Measurements from ENCODE around the gene TAS2R60. TPM values are rescaled to one million over a fixed set of nuclear protein-coding genes. Genes with fewer than 3 reads are reported as not detected.
A peak's percentile ranks its signal among the peaks of the same experiment; 100 is the strongest.

Gene TAS2R60
- total and polyA plus RNA-seq, 9 of the 15 experiments (the other 6 are each of a cell fraction or from before 2014, with no cell fraction given) = 0.08 TPM; not detected in 8

- H3K79me2 ChIP-seq (ENCODE audit: control insufficient read depth, insufficient read depth, low read length) = no peaks in the 10 kb centered on the region
- ChIA-PET POLR2A (interaction anchor here (0.6 to 10.7 kb wide), 4 partner anchors 15 to 73 kb away, joined by 3 to 131 read pairs (median 5); no protein-coding TSS in a partner anchor), CTCF (ENCODE audit: low intra/inter-chr PET ratio) (no interaction called here)
- in situ Hi-C loops (cut with MboI) (no loop called here), intact Hi-C loops (cut with micrococcal nuclease) (no loop called here)
- no peak overlapping the region for H3K4me3 ChIP-seq
- H3K27ac ChIP-seq (ENCODE audit: extremely low read depth, low read depth, low read length) = no peak overlapping the region
- BruUV-seq (replicated peaks) = no TSS peak
- 42% methylated on average over 14 of the region's 20 CpGs for WGBS (ENCODE audit: insufficient coverage, low coverage, missing lambda C conversion rate)
- H3K9ac ChIP-seq (ENCODE audit: insufficient read depth in 1 of 2, low read depth in 2 of 2, low read length in 2 of 2) = peak overlapping the region in 1 of 2 experiments; percentile 17; a peak in 1 of 4 replicates
- peaks cover 0 to 7% of the 10 kb centered on the region in 2 experiments; a peak in 4 of 5 replicates for H3K4me1 ChIP-seq (replicated peaks in 1 of 2; ENCODE audit: control insufficient read depth in 2 of 2, insufficient read depth in 2 of 2, low read length in 2 of 2)
- 0 out of 2 replicates have a peak, but pooled peaks cover 3% of the 10 kb centered on the region for H4K20me1 ChIP-seq (replicated peaks; ENCODE audit: control insufficient read depth, insufficient read depth, low read length)
- no peak overlapping the region for H3K4me2 ChIP-seq (ENCODE audit: insufficient read depth, low read length)
- no peaks in the 10 kb centered on the region for H3K9me1 ChIP-seq (ENCODE audit: control insufficient read depth, insufficient read depth, low read length)
- FAIRE-seq (no peak), ATAC-seq (no peak), DNase-seq (ENCODE audit: extremely low read depth in 1 of 4, low spot score in 3 of 4) (no peak)
- H3K9me3 ChIP-seq (replicated peaks; ENCODE audit: control insufficient read depth, insufficient read depth, low read depth, low read length) = no peaks in the 10 kb centered on the region
- H3K36me3 ChIP-seq (ENCODE audit: control insufficient read depth, insufficient read depth, low read length) = no peaks in the 10 kb centered on the region
- TF ChIP-seq PTBP1 (IDR thresholded peaks at IDR 0.05; ENCODE audit: low read depth, low read length) (no peak), MEF2D (tag; conservative IDR thresholded peaks at IDR 0.05; ENCODE audit: low read depth) (no peak), RNF2 (IDR thresholded peaks at IDR 0.05) (no peak), ZNF589 (CRISPR knock-in tag; IDR thresholded peaks at IDR 0.05; ENCODE audit: low read depth) (no peak), HINFP (tag; conservative IDR thresholded peaks at IDR 0.05; ENCODE audit: low read depth) (no peak), ARHGAP35 (IDR thresholded peaks at IDR 0.05; ENCODE audit: partially characterized antibody) (no peak), OTX1 (CRISPR knock-in tag; IDR thresholded peaks at IDR 0.05) (no peak), DMBX1 (CRISPR knock-in tag; IDR thresholded peaks at IDR 0.05; ENCODE audit: borderline replicate concordance) (no peak), ZNF354B (CRISPR knock-in tag; IDR thresholded peaks at IDR 0.05) (no peak), ZNF766 (CRISPR knock-in tag; conservative IDR thresholded peaks at IDR 0.05) (no peak), MIER1 (IDR thresholded peaks at IDR 0.05; ENCODE audit: low read depth) (no peak), USF1 (CRISPR knock-in tag; IDR thresholded peaks at IDR 0.05) (no peak)
- H3K27me3 ChIP-seq (ENCODE audit: control insufficient read depth in 2 of 2, insufficient read depth in 2 of 2, low read length in 2 of 2) = peaks cover 39 to 50% of the 10 kb centered on the region in 2 experiments; a peak in 4 of 5 replicates
- no peak overlapping the region for H2AFZ ChIP-seq (ENCODE audit: low read depth, low read length)
Observed at GRCh38 chr7:143408252-143408685, 35.0 kb upstream of the TAS2R60 start.
